Activated T-cell treated with anti-CD3 and anti-CD28 coated beads, Interleukin-2, amount 50 U/mL, for 24 hours (primary cell): ENCODE measurements around the gene AMY2A.
"Not testable (repeated sequence)": the region's sequence is repeated elsewhere in the genome, so short reads cannot be mapped to it uniquely, and the experiment has no call there.

ENCODE experiments used
- DNase-seq: peaks from one replicate; pipeline ENCODE4 v3.0.0-alpha.2; 2020
- H3K27ac Mint-ChIP-seq: 2 replicates; pipeline ENCODE4 v1.8.0; 2020; ENCODE audit warnings: mild to moderate bottlenecking, mixed read lengths
- H3K27me3 Mint-ChIP-seq: 2 replicates; pipeline ENCODE4 v1.8.0; 2020; ENCODE audit warnings: mixed read lengths
- H3K36me3 Mint-ChIP-seq: 2 replicates; pipeline ENCODE4 v1.8.0; 2020; ENCODE audit warnings: low read depth, mixed read lengths
- H3K4me1 Mint-ChIP-seq: 2 replicates; pipeline ENCODE4 v1.8.0; 2020; ENCODE audit warnings: low read depth, mixed read lengths
- H3K4me3 Mint-ChIP-seq: 2 replicates; pipeline ENCODE4 v1.8.0; 2020; ENCODE audit warnings: mild to moderate bottlenecking, moderate library complexity, mixed read lengths
- H3K9me3 Mint-ChIP-seq: 2 replicates; pipeline ENCODE4 v1.8.0; 2020; ENCODE audit warnings: mixed read lengths

AMY2A gene

GRCh38 chr1:103655460-103655859, 38.2 kb downstream of the AMY2A start, which contains the start of gene AMY1A:
Gene AMY1A (plus strand): TSS chr1:103655760. CDS start chr1:103656331, 571 bp downstream.
- H3K9me3 Mint-ChIP-seq, H3K27ac Mint-ChIP-seq, H3K36me3 Mint-ChIP-seq, DNase-seq, H3K27me3 Mint-ChIP-seq, H3K4me3 Mint-ChIP-seq, H3K4me1 Mint-ChIP-seq: not testable (repeated sequence)
